Kidney (tissue), 14 donors: ENCODE results near the gene DLGAP1. TPM values are rescaled to one million over a fixed set of nuclear protein-coding genes. Genes with fewer than 3 reads are reported as not detected.

Experiments
- DNase-seq, 5 donors: peaks; one replicate each; pipeline ENCODE4 v3.0.0-alpha.2; 2013 to 2020
- FAIRE-seq: peaks from 2 replicates; lab custom pipeline; 2012; peaks lifted over from hg19 to GRCh38; lab: Jason Lieb, UNC
- H3K27ac ChIP-seq, 2 donors: one replicate each; pipeline ENCODE4 v1.7.0; 2013; ENCODE audit warnings: low read depth in 2 of 2, low read length in 2 of 2, inconsistent platforms in 1 of 2
- H3K27me3 ChIP-seq: one replicate; pipeline ENCODE4 v1.7.1; 2013; ENCODE audit warnings: low read length, inconsistent platforms; ENCODE audit not compliant: control insufficient read depth, insufficient read depth
- H3K36me3 ChIP-seq, 3 donors: one replicate each; pipeline versions ENCODE4 v1.7.0 to v1.7.1; 2013; ENCODE audit warnings: low read length in 3 of 3, control low read depth in 1 of 3, inconsistent platforms in 1 of 3; ENCODE audit not compliant: insufficient read depth in 3 of 3, control insufficient read depth in 2 of 3
- H3K4me1 ChIP-seq, 3 donors: one replicate each; pipeline versions ENCODE4 v1.7.0 to v1.7.1; 2013; ENCODE audit warnings: low read length in 3 of 3, inconsistent platforms in 1 of 3, low read depth in 1 of 3; ENCODE audit not compliant: control insufficient read depth in 2 of 3, insufficient read depth in 2 of 3
- H3K4me3 ChIP-seq, 3 donors: one replicate each; pipeline versions ENCODE4 v1.7.0 to v1.8.1; 2013; ENCODE audit warnings: low read length in 3 of 3, control low read depth in 1 of 3, inconsistent platforms in 1 of 3
- H3K9ac ChIP-seq, 3 donors: one replicate each; pipeline versions ENCODE4 v1.7.0 to v1.7.1; 2013; ENCODE audit warnings: low read length in 3 of 3, control low read depth in 1 of 3, inconsistent platforms in 1 of 3
- H3K9me3 ChIP-seq, 3 donors: one replicate each; pipeline versions ENCODE4 v1.7.0 to v1.7.1; 2013; ENCODE audit warnings: low read length in 3 of 3, control low read depth in 1 of 3, inconsistent platforms in 1 of 3; ENCODE audit not compliant: control insufficient read depth in 2 of 3, insufficient read depth in 1 of 3
- intact Hi-C: fragments of 100-400 bp; cut with DNase I; formaldehyde crosslinking; loops from one replicate; pipeline ENCODE4 v1.11.1; 2022
- polyA plus RNA-seq: library from polyadenylated mRNA; stranded (reverse); fragments of 350-450 nt; fragmentation: Illumina TruSeq; extraction: RNeasy Lipid Tissue Mini Kit (QIAGEN cat#74804); gene quantifications from one replicate; pipeline ENCODE4 v1.2.3, GENCODE V29; 2014; ENCODE audit warnings: low read depth, low replicate concordance; ENCODE audit not compliant: insufficient read depth
- total RNA-seq: library from RNA; stranded (reverse); fragmentation: NEBNext Ultra II Directional; extraction: Animal tissue kit (Norgen Biotek cat#: 25700); gene quantifications from one replicate; pipeline ENCODE4 v1.2.1, GENCODE V29; 2021
- TF ChIP-seq, protein P1 (sequence below): IDR thresholded peaks from 3 replicates; pipeline ENCODE4 v1.5.1; 2012; ENCODE audit warnings: mild to moderate bottlenecking, moderate library complexity, borderline replicate concordance; ENCODE audit not compliant: insufficient read depth; ENCODE audit errors: extremely low read depth
- donor health status: control.
- donor health status: control.
- donor health status: control.
- donor health status: control.
- donor health status: control.
- donor health status: DM: yes; HTN: yes; CAD: no.
- donor health status: Normal renal cell carcinoma (clear cell type).

DLGAP1 gene
- total and polyA plus RNA-seq, 2 donors from 2014 or later = 1.2 to 32.8 TPM

DNA sequence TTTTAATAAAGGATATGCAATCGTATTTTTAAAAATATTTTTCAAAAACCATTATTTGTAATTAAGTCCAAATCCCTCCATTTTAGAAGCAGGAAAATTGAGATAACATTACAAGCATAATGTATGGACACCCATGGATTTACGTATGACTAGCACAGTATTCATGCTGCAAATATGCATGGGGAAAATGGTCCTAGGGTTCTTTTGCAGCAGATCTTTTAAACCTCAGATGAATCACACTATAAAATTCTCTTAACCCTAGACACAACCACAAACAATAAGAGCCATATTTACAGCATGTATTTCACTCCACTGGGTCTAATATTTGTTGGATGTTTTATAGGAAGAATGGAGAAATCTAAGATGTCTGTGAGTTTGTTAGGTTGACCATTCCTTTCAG, 551.8 kb downstream of the DLGAP1 start:
- no peak for DNase-seq
- Histone ChIP-seq H3K4me1 (no peaks in the 10 kb centered on the region), H3K4me3 (no peak overlapping the region), H3K27ac (no peak overlapping the region), H3K27me3 (no peaks in the 10 kb centered on the region), H3K9ac (no peak overlapping the region), H3K36me3 (no peaks in the 10 kb centered on the region), H3K9me3 (no peaks in the 10 kb centered on the region)
- TF ChIP-seq, protein P1, sequence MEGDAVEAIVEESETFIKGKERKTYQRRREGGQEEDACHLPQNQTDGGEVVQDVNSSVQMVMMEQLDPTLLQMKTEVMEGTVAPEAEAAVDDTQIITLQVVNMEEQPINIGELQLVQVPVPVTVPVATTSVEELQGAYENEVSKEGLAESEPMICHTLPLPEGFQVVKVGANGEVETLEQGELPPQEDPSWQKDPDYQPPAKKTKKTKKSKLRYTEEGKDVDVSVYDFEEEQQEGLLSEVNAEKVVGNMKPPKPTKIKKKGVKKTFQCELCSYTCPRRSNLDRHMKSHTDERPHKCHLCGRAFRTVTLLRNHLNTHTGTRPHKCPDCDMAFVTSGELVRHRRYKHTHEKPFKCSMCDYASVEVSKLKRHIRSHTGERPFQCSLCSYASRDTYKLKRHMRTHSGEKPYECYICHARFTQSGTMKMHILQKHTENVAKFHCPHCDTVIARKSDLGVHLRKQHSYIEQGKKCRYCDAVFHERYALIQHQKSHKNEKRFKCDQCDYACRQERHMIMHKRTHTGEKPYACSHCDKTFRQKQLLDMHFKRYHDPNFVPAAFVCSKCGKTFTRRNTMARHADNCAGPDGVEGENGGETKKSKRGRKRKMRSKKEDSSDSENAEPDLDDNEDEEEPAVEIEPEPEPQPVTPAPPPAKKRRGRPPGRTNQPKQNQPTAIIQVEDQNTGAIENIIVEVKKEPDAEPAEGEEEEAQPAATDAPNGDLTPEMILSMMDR = no peak
- no peak for FAIRE-seq
- intact Hi-C loops = no loop called here

- intact Hi-C loops = no loop called here
- H3K4me1 ChIP-seq = no peaks in the 10 kb centered on the region
- H3K36me3 ChIP-seq = no peaks in the 10 kb centered on the region
- no peak overlapping the region for H3K9ac ChIP-seq
- FAIRE-seq (no peak), DNase-seq (no peak)
- no peak overlapping the region for H3K27ac ChIP-seq
- TF ChIP-seq, protein P1 = no peak
- H3K27me3 ChIP-seq = no peaks in the 10 kb centered on the region
- H3K9me3 ChIP-seq = no peaks in the 10 kb centered on the region
- no peak overlapping the region for H3K4me3 ChIP-seq
Measured at GRCh38 chr18:3902676-3903075, 552.4 kb downstream of the DLGAP1 start.

- Histone ChIP-seq H3K4me3 (no peak overlapping the region), H3K9me3 (no peaks in the 10 kb centered on the region), H3K4me1 (no peaks in the 10 kb centered on the region), H3K27ac (no peak overlapping the region), H3K9ac (no peak overlapping the region), H3K36me3 (no peaks in the 10 kb centered on the region), H3K27me3 (no peaks in the 10 kb centered on the region)
- intact Hi-C loops = no loop called here
- TF ChIP-seq, protein P1 = no peak
- DNase-seq (peak in 2 of 5 donors; percentile 48 to 51), FAIRE-seq (no peak)
Measured at GRCh38 chr18:3901811-3902210, 553.3 kb downstream of the DLGAP1 start.

DNA sequence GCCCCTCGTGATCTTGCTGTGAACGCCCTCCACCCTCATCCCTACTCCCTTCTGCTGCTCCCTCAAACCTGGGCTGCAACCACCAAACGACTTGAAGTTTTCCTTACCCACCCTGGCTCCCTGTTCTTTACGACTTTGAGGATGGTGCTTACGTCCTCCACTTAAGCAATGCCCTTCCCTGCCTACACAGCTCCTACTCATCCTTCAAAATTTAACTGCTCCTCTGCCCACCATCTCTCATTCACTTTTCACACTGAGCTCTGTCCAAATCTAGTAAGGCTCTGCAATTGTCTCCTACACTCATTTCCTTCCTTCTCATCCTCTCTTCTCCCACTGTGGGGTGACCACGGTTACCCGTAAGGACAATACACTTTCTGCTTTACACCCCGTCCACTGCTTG, 554.1 kb downstream of the DLGAP1 start:
- intact Hi-C loops = no loop called here
- Histone ChIP-seq H3K4me3 (no peak overlapping the region), H3K36me3 (no peaks in the 10 kb centered on the region), H3K27me3 (no peaks in the 10 kb centered on the region), H3K9me3 (no peaks in the 10 kb centered on the region), H3K4me1 (no peaks in the 10 kb centered on the region), H3K27ac (no peak overlapping the region), H3K9ac (no peak overlapping the region)
- TF ChIP-seq, protein P1 = no peak
- DNase-seq = no peak
- no peak for FAIRE-seq
